WTC11 (cell line): Measurements from ENCODE around the gene MUC2. TPM values are rescaled to one million over a fixed set of nuclear protein-coding genes. Genes with fewer than 3 reads are reported as not detected.

ENCODE experiments used
- ATAC-seq: fragments of 200-7000 bp; cut with Tn5 transposase; 2 replicates; pipeline ENCODE4 v1.10.0; 2021; ENCODE audit warnings: mild to moderate bottlenecking, moderate library complexity
- CTCF ChIA-PET: fragments of 300-600 bp; sonication (Branson Sonifier 250); formaldehyde crosslinking; loops from one replicate; lab custom pipeline; 2021; ENCODE audit warnings: antibody characterized with exemption; lab: Charles Lee
- POLR2A ChIA-PET: fragments of 350-600 bp; sonication (Branson Sonifier 250); formaldehyde crosslinking; loops from one replicate; lab custom pipeline; 2021; ENCODE audit warnings: antibody characterized with exemption; lab: Charles Lee
- DNase-seq: peaks from one replicate; pipeline ENCODE4 v3.0.0; 2021; ENCODE audit warnings: low spot score
- H3K27ac Mint-ChIP-seq: 2 replicates; pipeline ENCODE4 v1.8.0; 2021; ENCODE audit warnings: mixed read lengths
- H3K27me3 Mint-ChIP-seq: 2 replicates; pipeline ENCODE4 v1.8.0; 2021; ENCODE audit warnings: low read depth, mild to moderate bottlenecking, moderate library complexity, mixed read lengths
- H3K36me3 Mint-ChIP-seq: 2 replicates; pipeline ENCODE4 v1.8.0; 2021; ENCODE audit warnings: mixed read lengths
- H3K4me1 Mint-ChIP-seq: 2 replicates; pipeline ENCODE4 v1.8.0; 2022; ENCODE audit warnings: mixed read lengths
- H3K4me3 Mint-ChIP-seq: 2 replicates; pipeline ENCODE4 v1.8.0; 2021; ENCODE audit warnings: mild to moderate bottlenecking, moderate library complexity, mixed read lengths
- H3K9me3 Mint-ChIP-seq: 2 replicates; pipeline ENCODE4 v1.8.0; 2021; ENCODE audit warnings: mixed read lengths
- ATF1 ChIP-seq: sonication (generic); formaldehyde crosslinking; IDR thresholded peaks from 2 replicates; pipeline ENCODE4 v1.8.1; 2023; ENCODE audit warnings: mild to moderate bottlenecking, moderate library complexity, missing genetic modification reagents
- ATF3 ChIP-seq: sonication (generic); formaldehyde crosslinking; conservative IDR thresholded peaks from 2 replicates; pipeline ENCODE4 v1.8.1; 2022; ENCODE audit warnings: mild to moderate bottlenecking, missing genetic modification reagents
- CDX4 ChIP-seq: fragments of 250-450 bp; sonication (Bioruptor Pico); IDR thresholded peaks from 2 replicates; pipeline ENCODE4 v1.9.0; 2021; ENCODE audit warnings: moderate library complexity, mild to moderate bottlenecking, inconsistent platforms, borderline replicate concordance
- ERG ChIP-seq: fragments of 250-450 bp; sonication (Bioruptor Pico); IDR thresholded peaks from 2 replicates; pipeline ENCODE4 v1.8.0; 2021; ENCODE audit warnings: mild to moderate bottlenecking
- FOXK1 ChIP-seq: sonication (generic); formaldehyde crosslinking; IDR thresholded peaks from 2 replicates; pipeline ENCODE4 v1.8.0; 2022; ENCODE audit warnings: mild to moderate bottlenecking, moderate library complexity, missing genetic modification reagents
- GABPB1 ChIP-seq: sonication (generic); formaldehyde crosslinking; IDR thresholded peaks from 2 replicates; pipeline ENCODE4 v1.8.1; 2023; ENCODE audit warnings: mild to moderate bottlenecking, missing genetic modification reagents
- JAZF1 ChIP-seq: fragments of 250-450 bp; sonication (Bioruptor Pico); IDR thresholded peaks from 2 replicates; pipeline ENCODE4 v1.9.0; 2021; ENCODE audit warnings: moderate library complexity, mild to moderate bottlenecking, inconsistent platforms
- MYBL2 ChIP-seq: sonication (generic); formaldehyde crosslinking; IDR thresholded peaks from 2 replicates; pipeline ENCODE4 v1.8.1; 2023; ENCODE audit warnings: mild to moderate bottlenecking, moderate library complexity, missing genetic modification reagents
- TP53 ChIP-seq: sonication (generic); formaldehyde crosslinking; IDR thresholded peaks from 2 replicates; pipeline ENCODE4 v1.8.1; 2023; ENCODE audit warnings: mild to moderate bottlenecking, missing genetic modification reagents
- ZNF232 ChIP-seq: sonication (generic); formaldehyde crosslinking; IDR thresholded peaks from 2 replicates; pipeline ENCODE4 v1.8.0; 2022; ENCODE audit warnings: mild to moderate bottlenecking, missing genetic modification reagents
- ZNF425 ChIP-seq: fragments of 250-450 bp; sonication (Bioruptor Pico); conservative IDR thresholded peaks from 2 replicates; pipeline ENCODE4 v1.9.0; 2021; ENCODE audit warnings: mild to moderate bottlenecking
- ZSCAN18 ChIP-seq: fragments of 250-450 bp; sonication (Bioruptor Pico); IDR thresholded peaks from 2 replicates; pipeline ENCODE4 v2.1.2; 2022; ENCODE audit warnings: mild to moderate bottlenecking, moderate library complexity
- total RNA-seq: library from RNA; stranded (reverse); gene quantifications from 3 replicates; pipeline ENCODE4 v1.2.3, GENCODE V29; 2021
- TF ChIP-seq, protein P1 (sequence below): sonication (generic); formaldehyde crosslinking; IDR thresholded peaks from 2 replicates; pipeline ENCODE4 v1.8.1; 2023; ENCODE audit warnings: mild to moderate bottlenecking, missing genetic modification reagents

Gene MUC2
- total RNA-seq, 1 experiment from 2014 or later: 0.22 TPM

GRCh38 chr11:1029654-1030053 is 45.0 kb upstream of the MUC2 start:
- H3K36me3 Mint-ChIP-seq: no peaks in the 10 kb centered on the region
- no peaks in the 10 kb centered on the region for H3K4me1 Mint-ChIP-seq
- POLR2A ChIA-PET: no interaction called here
- CTCF ChIA-PET: interaction anchor here (0.6 kb wide), 2 partner anchors 13 to 22 kb away, joined by 3 to 8 read pairs; no protein-coding TSS in a partner anchor
- no peak for DNase-seq
- H3K27me3 Mint-ChIP-seq: no peaks in the 10 kb centered on the region
- H3K9me3 Mint-ChIP-seq: peaks cover 6% of the 10 kb centered on the region
- no peak overlapping the region for H3K4me3 Mint-ChIP-seq
- no peak overlapping the region for H3K27ac Mint-ChIP-seq
- no peak for TF ChIP-seq ZSCAN18 (CRISPR knock-in tag)
- no peak for TF ChIP-seq ATF3 (CRISPR knock-in tag)
- no peak for TF ChIP-seq TP53 (CRISPR knock-in tag)
- no peak for TF ChIP-seq ERG (CRISPR knock-in tag)
- no peak for TF ChIP-seq MYBL2 (CRISPR knock-in tag)
- no peak for TF ChIP-seq JAZF1 (CRISPR knock-in tag)
- no peak for TF ChIP-seq FOXK1 (CRISPR knock-in tag)
- TF ChIP-seq ATF1 (CRISPR knock-in tag): no peak
- no peak for TF ChIP-seq ZNF232 (CRISPR knock-in tag)
- no peak for TF ChIP-seq CDX4 (CRISPR knock-in tag)
- no peak for TF ChIP-seq ZNF425 (CRISPR knock-in tag)
- TF ChIP-seq, all 79 proteins: peak for 0
- ATAC-seq: peak; percentile 35

GRCh38 chr11:1030086-1030485 is 44.6 kb upstream of the MUC2 start:
- DNase-seq: no peak
- ChIA-PET CTCF (interaction anchor here (0.6 kb wide), 2 partner anchors 12 to 21 kb away, joined by 3 to 8 read pairs; no protein-coding TSS in a partner anchor), POLR2A (no interaction called here)

More at GRCh38 chr11:1030086-1030485, 44.6 kb upstream of the MUC2 start:
- TF ChIP-seq GABPB1 (CRISPR knock-in tag) (no peak), ZSCAN18 (CRISPR knock-in tag) (no peak)
- TF ChIP-seq, protein P1, sequence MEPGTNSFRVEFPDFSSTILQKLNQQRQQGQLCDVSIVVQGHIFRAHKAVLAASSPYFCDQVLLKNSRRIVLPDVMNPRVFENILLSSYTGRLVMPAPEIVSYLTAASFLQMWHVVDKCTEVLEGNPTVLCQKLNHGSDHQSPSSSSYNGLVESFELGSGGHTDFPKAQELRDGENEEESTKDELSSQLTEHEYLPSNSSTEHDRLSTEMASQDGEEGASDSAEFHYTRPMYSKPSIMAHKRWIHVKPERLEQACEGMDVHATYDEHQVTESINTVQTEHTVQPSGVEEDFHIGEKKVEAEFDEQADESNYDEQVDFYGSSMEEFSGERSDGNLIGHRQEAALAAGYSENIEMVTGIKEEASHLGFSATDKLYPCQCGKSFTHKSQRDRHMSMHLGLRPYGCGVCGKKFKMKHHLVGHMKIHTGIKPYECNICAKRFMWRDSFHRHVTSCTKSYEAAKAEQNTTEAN (CRISPR knock-in tag): no peak
- H3K4me1 Mint-ChIP-seq: no peaks in the 10 kb centered on the region
- H3K9me3 Mint-ChIP-seq: peaks cover 6% of the 10 kb centered on the region
- ATAC-seq: no peak
- no peaks in the 10 kb centered on the region for H3K36me3 Mint-ChIP-seq
- no peak overlapping the region; the same call in 1 of the 2 replicates for H3K27ac Mint-ChIP-seq
- H3K4me3 Mint-ChIP-seq: no peak overlapping the region
- H3K27me3 Mint-ChIP-seq: no peaks in the 10 kb centered on the region
